IPS-NIHi7 (cell line): ENCODE results near the gene NAA80.
A peak's percentile ranks its signal among the peaks of the same experiment; 100 is the strongest.
"Not testable (repeated sequence)": the region's sequence is repeated elsewhere in the genome, so short reads cannot be mapped to it uniquely, and the experiment has no call there.

Experiments used
- DNase-seq: peaks from one replicate; pipeline ENCODE4 v3.0.0; 2012; ENCODE audit warnings: mixed read lengths; ENCODE audit errors: extremely low spot score

Gene NAA80

GRCh38 chr3:50314816-50315215, 15.6 kb upstream of the NAA80 start:
- DNase-seq = no peak

- no peak for DNase-seq
These were observed 15.1 kb upstream of the NAA80 start for GRCh38 chr3:50314342-50314741.

- DNase-seq = not testable (repeated sequence)
These were observed 12.8 kb upstream of the NAA80 start for GRCh38 chr3:50312041-50312440.

- no peak for DNase-seq
These were observed 5.4 kb upstream of the NAA80 start for GRCh38 chr3:50304601-50305000.

GRCh38 chr3:50303013-50303815, 4.0 kb upstream of the NAA80 start, which contains the start of gene HYAL1:
TSS of gene HYAL1 (minus strand) at chr3:50303574. CDS start at chr3:50302956, 618 bp downstream.
- peak; percentile 89 for DNase-seq

- DNase-seq = no peak
These were observed 3.1 kb upstream of the NAA80 start for GRCh38 chr3:50302095-50303012.

- DNase-seq = no peak
These were observed 1.6 kb upstream of the NAA80 start for GRCh38 chr3:50300681-50301254.

GRCh38 chr3:50299929-50300680, 900 bp upstream of the NAA80 start:
- DNase-seq = no peak

GRCh38 chr3:50299638-50299928, 378 bp upstream of the NAA80 start:
- DNase-seq = no peak

GRCh38 chr3:50297896-50298725, 1.1 kb downstream of the NAA80 start:
- DNase-seq = no peak

GRCh38 chr3:50297384-50297775, 1.8 kb downstream of the NAA80 start:
- DNase-seq = no peak

GRCh38 chr3:50296721-50297383, 2.4 kb downstream of the NAA80 start:
- DNase-seq = no peak

GRCh38 chr3:50295553-50296431, 3.4 kb downstream of the NAA80 start:
- DNase-seq = no peak

- no peak for DNase-seq
These were observed 4.5 kb downstream of the NAA80 start for GRCh38 chr3:50294492-50295403.

GRCh38 chr3:50294089-50294488, 5.1 kb downstream of the NAA80 start:
- no peak for DNase-seq

- no peak for DNase-seq
These were observed 6.0 kb downstream of the NAA80 start for GRCh38 chr3:50293079-50293801.
